HepG2 (cell line): ENCODE results near the gene MEX3A. TPM values are rescaled to one million over a fixed set of nuclear protein-coding genes. Genes with fewer than 3 reads are reported as not detected.

Experiments
- ETS1 ChIP-seq: sonication (generic); formaldehyde crosslinking; IDR thresholded peaks from 2 replicates; pipeline ENCODE4 v1.4.0; 2020; ENCODE audit warnings: missing genetic modification reagents
- GPN1 ChIP-seq: sonication (generic); formaldehyde crosslinking; IDR thresholded peaks from 2 replicates; pipeline ENCODE4 v1.5.1; 2020; ENCODE audit warnings: missing genetic modification reagents, borderline replicate concordance
- HDAC2 ChIP-seq: sonication (generic); formaldehyde crosslinking; IDR thresholded peaks from 2 replicates; pipeline ENCODE4 v1.4.0; 2020; ENCODE audit warnings: missing genetic modification reagents
- HNF4A ChIP-seq: sonication (generic); formaldehyde crosslinking; IDR thresholded peaks from 2 replicates; pipeline ENCODE4 v1.4.0; 2020; ENCODE audit warnings: missing genetic modification reagents
- HNF4G ChIP-seq, 2 experiments: sonication (generic) in 1 of 2; formaldehyde crosslinking in 1 of 2; IDR thresholded peaks; 2 replicates each; pipeline versions ENCODE4 v1.4.0 to v1.6.1; 2011 to 2020; ENCODE audit warnings: borderline replicate concordance in 2 of 2, low read depth in 2 of 2, mild to moderate bottlenecking in 2 of 2, low read length in 1 of 2, missing genetic modification reagents in 1 of 2, moderate library complexity in 1 of 2
- HNRNPUL1 ChIP-seq: fragments of 200-400 bp; formaldehyde crosslinking; IDR thresholded peaks from 2 replicates; pipeline ENCODE4 v1.6.1; 2017; ENCODE audit warnings: low read depth, mild to moderate bottlenecking, low read length, moderate library complexity
- POGZ ChIP-seq: sonication (generic); formaldehyde crosslinking; IDR thresholded peaks from 2 replicates; pipeline ENCODE4 v1.4.0; 2020; ENCODE audit warnings: mild to moderate bottlenecking, missing genetic modification reagents
- RARG ChIP-seq: sonication (generic); formaldehyde crosslinking; IDR thresholded peaks from 2 replicates; pipeline ENCODE4 v1.4.0; 2020; ENCODE audit warnings: low read depth, mild to moderate bottlenecking, missing genetic modification reagents
- RNF2 ChIP-seq: fragments of 450-650 bp; conservative IDR thresholded peaks from 2 replicates; pipeline ENCODE4 v1.6.1; 2016; ENCODE audit warnings: low read depth
- SMYD3 ChIP-seq: sonication (generic); formaldehyde crosslinking; IDR thresholded peaks from 2 replicates; pipeline ENCODE4 v1.8.1; 2023; ENCODE audit warnings: mild to moderate bottlenecking, missing genetic modification reagents
- ZBTB38 ChIP-seq: sonication (generic); formaldehyde crosslinking; IDR thresholded peaks from 2 replicates; pipeline ENCODE4 v1.5.1; 2020; ENCODE audit warnings: mild to moderate bottlenecking, missing genetic modification reagents
- ZKSCAN8 ChIP-seq: IDR thresholded peaks from 2 replicates; pipeline ENCODE4 v1.6.1; 2016; ENCODE audit warnings: borderline replicate concordance, missing genetic modification reagents, missing compliant biosample characterization
- ZNF430 ChIP-seq: sonication (generic); formaldehyde crosslinking; IDR thresholded peaks from 2 replicates; pipeline ENCODE4 v1.9.0; 2021; ENCODE audit warnings: mild to moderate bottlenecking, missing genetic modification reagents
- ZNF577 ChIP-seq: sonication (generic); formaldehyde crosslinking; IDR thresholded peaks from 2 replicates; pipeline ENCODE4 v1.4.0; 2020; ENCODE audit warnings: mild to moderate bottlenecking, low read depth, missing genetic modification reagents, borderline replicate concordance
- ZNF674 ChIP-seq: sonication (generic); formaldehyde crosslinking; IDR thresholded peaks from 2 replicates; pipeline ENCODE4 v1.5.0; 2020; ENCODE audit warnings: low read depth, mild to moderate bottlenecking, missing genetic modification reagents
- polyA plus RNA-seq, 8 experiments: library from polyadenylated mRNA; depleted of rRNA in 3 of 8; stranded (reverse) in 7 of 8; unstranded in 1 of 8; fragments of >200 nt; fragmentation: Illumina TruSeq in 4 of 8; extraction: Trizol in 4 of 8; gene quantifications; 2 replicates each; pipeline versions ENCODE4 v1.2.1 to v1.2.3, GENCODE V29; 2011 to 2016; ENCODE audit warnings: low read depth in 4 of 8, missing spikeins in 1 of 8, mixed read lengths in 1 of 8; ENCODE audit not compliant: insufficient read depth in 1 of 8
- total RNA-seq, 5 experiments: library from RNA; depleted of rRNA; stranded (reverse); fragments of >200 nt; fragmentation: Illumina TruSeq; extraction: Trizol; gene quantifications; 2 replicates each; pipeline ENCODE4 v1.2.3, GENCODE V29; 2016; ENCODE audit warnings: low read depth in 1 of 5
- TF ChIP-seq, protein P1 (sequence below), 2 experiments: IDR thresholded peaks; 2 replicates each; pipeline ENCODE4 v1.6.1; 2011 to 2012; ENCODE audit warnings: low read length in 2 of 2, borderline replicate concordance in 1 of 2, low read depth in 1 of 2, mild to moderate bottlenecking in 1 of 2, moderate library complexity in 1 of 2
- TF ChIP-seq, protein P2 (sequence below): sonication (generic); formaldehyde crosslinking; IDR thresholded peaks from 2 replicates; pipeline ENCODE4 v1.5.0; 2020; ENCODE audit warnings: missing genetic modification reagents, mild to moderate bottlenecking, borderline replicate concordance

Gene MEX3A
- total and polyA plus RNA-seq, 2 of the 13 experiments (the other 11 are each of a cell fraction or from before 2014, with no cell fraction given), result 7.6 to 9.1 TPM

- TF ChIP-seq ETS1, result no peak
- TF ChIP-seq, protein P1, sequence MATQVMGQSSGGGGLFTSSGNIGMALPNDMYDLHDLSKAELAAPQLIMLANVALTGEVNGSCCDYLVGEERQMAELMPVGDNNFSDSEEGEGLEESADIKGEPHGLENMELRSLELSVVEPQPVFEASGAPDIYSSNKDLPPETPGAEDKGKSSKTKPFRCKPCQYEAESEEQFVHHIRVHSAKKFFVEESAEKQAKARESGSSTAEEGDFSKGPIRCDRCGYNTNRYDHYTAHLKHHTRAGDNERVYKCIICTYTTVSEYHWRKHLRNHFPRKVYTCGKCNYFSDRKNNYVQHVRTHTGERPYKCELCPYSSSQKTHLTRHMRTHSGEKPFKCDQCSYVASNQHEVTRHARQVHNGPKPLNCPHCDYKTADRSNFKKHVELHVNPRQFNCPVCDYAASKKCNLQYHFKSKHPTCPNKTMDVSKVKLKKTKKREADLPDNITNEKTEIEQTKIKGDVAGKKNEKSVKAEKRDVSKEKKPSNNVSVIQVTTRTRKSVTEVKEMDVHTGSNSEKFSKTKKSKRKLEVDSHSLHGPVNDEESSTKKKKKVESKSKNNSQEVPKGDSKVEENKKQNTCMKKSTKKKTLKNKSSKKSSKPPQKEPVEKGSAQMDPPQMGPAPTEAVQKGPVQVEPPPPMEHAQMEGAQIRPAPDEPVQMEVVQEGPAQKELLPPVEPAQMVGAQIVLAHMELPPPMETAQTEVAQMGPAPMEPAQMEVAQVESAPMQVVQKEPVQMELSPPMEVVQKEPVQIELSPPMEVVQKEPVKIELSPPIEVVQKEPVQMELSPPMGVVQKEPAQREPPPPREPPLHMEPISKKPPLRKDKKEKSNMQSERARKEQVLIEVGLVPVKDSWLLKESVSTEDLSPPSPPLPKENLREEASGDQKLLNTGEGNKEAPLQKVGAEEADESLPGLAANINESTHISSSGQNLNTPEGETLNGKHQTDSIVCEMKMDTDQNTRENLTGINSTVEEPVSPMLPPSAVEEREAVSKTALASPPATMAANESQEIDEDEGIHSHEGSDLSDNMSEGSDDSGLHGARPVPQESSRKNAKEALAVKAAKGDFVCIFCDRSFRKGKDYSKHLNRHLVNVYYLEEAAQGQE (IDR thresholded peaks at IDR 0.05; ENCODE audit: borderline replicate concordance in 1 of 2, low read depth in 1 of 2, low read length in 2 of 2), result peak in 1 of 2 experiments; percentile 21; a peak in 1 of 4 replicates
- TF ChIP-seq RNF2, result no peak
- TF ChIP-seq ZNF577 (CRISPR knock-in tag), result no peak
- TF ChIP-seq, protein P2, sequence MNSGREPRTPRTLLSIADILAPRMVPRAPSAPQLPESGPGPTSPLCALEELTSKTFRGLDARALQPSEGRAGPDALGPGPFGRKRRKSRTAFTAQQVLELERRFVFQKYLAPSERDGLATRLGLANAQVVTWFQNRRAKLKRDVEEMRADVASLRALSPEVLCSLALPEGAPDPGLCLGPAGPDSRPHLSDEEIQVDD, result no peak
- TF ChIP-seq HNF4A (CRISPR knock-in tag), result no peak
- TF ChIP-seq SMYD3 (CRISPR knock-in tag), result no peak
- TF ChIP-seq ZNF430, result peak; percentile 75
- TF ChIP-seq HNF4G (IDR thresholded peaks at IDR 0.05; ENCODE audit: borderline replicate concordance, low read depth, low read length), result no peak; the same call in 1 of the 2 replicates
- TF ChIP-seq HNF4G (CRISPR knock-in tag; IDR thresholded peaks at IDR 0.05; ENCODE audit: borderline replicate concordance, low read depth), result no peak
- no peak for TF ChIP-seq HDAC2 (CRISPR knock-in tag)
- no peak for TF ChIP-seq GPN1 (CRISPR knock-in tag)
- no peak for TF ChIP-seq HNRNPUL1
- 0 out of 2 replicates have a peak, but pooled peaks have one; percentile 47 for TF ChIP-seq ZNF674 (CRISPR knock-in tag)
- TF ChIP-seq ZBTB38, result no peak
- 0 out of 2 replicates have a peak, but pooled peaks have one; percentile 1 for TF ChIP-seq POGZ (CRISPR knock-in tag)
- TF ChIP-seq ZKSCAN8 (CRISPR knock-in tag), result no peak
- no peak for TF ChIP-seq RARG (CRISPR knock-in tag)
These were observed 28.3 kb downstream of the MEX3A start, which contains the start of gene UBQLN4 (continued) for GRCh38 chr1:156053768-156054499.
